Sciatic nerve (tissue), 2 donors: ENCODE data around the gene ATP2B2. TPM values are rescaled to one million over a fixed set of nuclear protein-coding genes. Genes with fewer than 3 reads are reported as not detected.
A peak's percentile ranks its signal among the peaks of the same experiment; 100 is the strongest.

Experiments used
- ATAC-seq: fragments of 200-7000 bp; cut with Tn5 transposase; one replicate; pipeline ENCODE4 v1.9.1; 2020; ENCODE audit warnings: mild to moderate bottlenecking, moderate library complexity
- DNase-seq: peaks from one replicate; pipeline ENCODE4 v3.0.0-alpha.2; 2020; ENCODE audit warnings: low spot score
- intact Hi-C: fragments of 100-400 bp; cut with DNase I; formaldehyde crosslinking; loops from one replicate; pipeline ENCODE4 v1.14.2; 2022
- total RNA-seq: library from RNA; stranded (reverse); fragmentation: NEBNext Ultra II Directional; extraction: Animal tissue kit (Norgen Biotek cat#: 25700); gene quantifications from one replicate; pipeline ENCODE4 v1.2.1, GENCODE V29; 2021
- donor health status: DM: no; HTN: no; CAD: no.
- donor health status: DM: no; HTN: no; CAD: no.

Gene ATP2B2
- total RNA-seq, 1 donor from 2014 or later: 1.4 TPM

GRCh38 chr3:10502185-10502880 lies 3.1 kb downstream of the ATP2B2 start:
- no peak for ATAC-seq
- intact Hi-C loops: no loop called here
- no peak for DNase-seq

DNA sequence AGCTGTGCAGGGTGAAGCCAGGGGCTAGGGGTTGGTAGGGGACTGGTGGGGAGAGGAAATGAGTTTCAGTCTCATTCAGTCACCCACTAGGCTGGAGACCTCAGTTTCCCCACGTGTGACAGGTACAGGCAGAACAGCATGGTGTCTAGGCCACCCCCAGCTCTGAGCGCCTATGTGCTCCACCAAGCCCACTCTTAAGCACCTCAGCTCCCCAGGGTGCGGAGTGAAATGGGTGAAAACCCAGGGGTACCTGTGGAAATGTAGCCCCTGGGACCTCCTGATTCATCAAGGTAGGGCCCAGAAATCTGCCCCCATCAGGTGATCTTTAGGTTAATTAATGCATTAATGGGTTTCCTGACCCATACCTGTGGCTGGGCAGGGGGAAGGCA lies 3.7 kb downstream of the ATP2B2 start:
- no peak for ATAC-seq
- intact Hi-C loops: no loop called here
- DNase-seq: no peak

DNA sequence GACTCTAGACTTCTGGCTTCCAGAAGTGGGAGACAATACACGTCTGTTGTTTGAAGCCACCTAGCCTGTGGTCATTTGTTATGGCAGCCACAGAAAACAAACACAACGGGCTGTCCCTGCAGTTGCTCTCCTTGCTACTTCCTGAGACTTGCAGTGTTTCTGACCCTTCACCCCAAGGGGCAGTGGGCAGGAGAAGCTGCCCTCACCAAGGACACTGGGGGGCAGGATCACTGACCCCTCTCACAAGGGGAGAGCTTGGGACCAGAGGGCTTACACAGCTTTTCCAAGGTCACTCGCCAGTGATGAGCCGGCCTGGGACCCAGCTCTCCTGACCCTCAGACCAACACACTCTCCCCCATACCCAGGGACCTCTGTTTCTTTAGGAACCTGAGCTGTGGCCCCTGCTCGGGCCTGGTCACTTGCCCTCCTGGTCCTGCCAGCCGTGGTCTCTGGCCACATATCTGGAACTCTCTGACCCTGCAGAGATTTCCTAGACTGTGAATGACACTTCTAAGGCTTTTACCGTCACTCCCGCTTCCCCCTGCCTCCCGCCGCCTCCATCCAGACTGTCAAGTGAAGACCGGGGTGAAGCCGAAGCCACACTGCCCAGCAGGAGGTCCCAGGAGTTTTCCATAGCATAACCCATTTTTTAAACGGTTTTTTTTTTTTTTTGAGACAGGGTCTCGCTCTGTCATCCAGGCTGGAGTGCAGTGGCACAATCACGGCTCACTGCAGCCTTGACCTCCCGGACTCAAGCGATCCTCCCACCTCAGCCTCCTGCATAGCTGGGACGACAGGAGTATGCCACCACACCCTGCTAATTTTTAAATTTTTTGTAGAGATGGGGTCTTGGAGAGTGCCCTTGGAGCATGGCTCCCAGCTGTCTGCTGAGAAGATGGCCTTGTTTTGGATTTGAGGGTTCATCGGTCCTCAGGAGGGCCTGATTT lies 4.4 kb downstream of the ATP2B2 start:
- ATAC-seq: no peak
- intact Hi-C loops: no loop called here
- DNase-seq: no peak

GRCh38 chr3:10498271-10498670 lies 7.1 kb downstream of the ATP2B2 start:
- intact Hi-C loops: no loop called here
- no peak for DNase-seq
- ATAC-seq: peak; percentile 10

DNA sequence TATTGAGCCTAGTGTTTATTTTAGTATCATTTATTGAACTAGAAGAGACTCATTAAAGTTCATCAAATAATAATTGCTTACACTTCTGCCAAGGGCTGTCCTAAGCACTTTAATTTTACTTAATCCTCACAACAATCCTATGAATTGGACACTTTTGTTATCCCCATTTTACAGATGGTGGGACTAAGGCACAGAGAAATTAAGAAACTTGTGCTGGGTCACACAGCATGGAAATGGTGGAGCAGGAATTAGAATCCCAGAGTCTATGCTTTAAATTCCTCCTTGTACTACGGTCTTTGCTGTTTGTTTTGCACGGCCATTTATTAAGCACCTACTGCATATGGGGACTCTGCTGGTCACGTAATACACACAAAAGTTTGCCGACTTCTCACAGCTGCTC lies 7.9 kb downstream of the ATP2B2 start:
- no peak for ATAC-seq
- intact Hi-C loops: no loop called here
- no peak for DNase-seq

GRCh38 chr3:10496121-10496863 lies 9.1 kb downstream of the ATP2B2 start:
- no peak for ATAC-seq
- no peak for DNase-seq
- intact Hi-C loops: no loop called here

GRCh38 chr3:10495614-10496013 lies 9.8 kb downstream of the ATP2B2 start:
- ATAC-seq: no peak
- intact Hi-C loops: no loop called here
- no peak for DNase-seq

- ATAC-seq (no peak), DNase-seq (no peak)
- intact Hi-C loops: no loop called here
Observed at GRCh38 chr3:10495003-10495402, 10.4 kb downstream of the ATP2B2 start.

DNA sequence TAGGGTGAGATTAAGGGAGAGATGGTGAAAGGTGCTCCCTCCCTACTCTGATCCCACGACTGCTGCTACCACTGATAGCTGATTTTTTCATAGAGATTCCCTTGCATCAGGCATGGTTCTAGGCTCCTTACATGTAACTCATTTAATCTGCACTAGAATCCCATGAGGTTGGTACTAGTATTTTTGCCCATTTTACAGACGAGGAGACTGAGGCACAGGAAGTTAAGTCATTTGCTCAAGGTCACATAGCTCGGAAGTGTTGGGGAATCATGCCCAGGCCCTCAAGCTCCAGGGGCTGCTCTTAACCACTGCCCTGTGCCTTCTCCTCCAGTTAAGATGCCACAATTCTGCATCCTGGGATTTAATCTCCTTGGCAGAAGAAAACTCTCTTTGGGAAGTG lies 11.2 kb downstream of the ATP2B2 start:
- DNase-seq (no peak), ATAC-seq (no peak)
- intact Hi-C loops: no loop called here

DNA sequence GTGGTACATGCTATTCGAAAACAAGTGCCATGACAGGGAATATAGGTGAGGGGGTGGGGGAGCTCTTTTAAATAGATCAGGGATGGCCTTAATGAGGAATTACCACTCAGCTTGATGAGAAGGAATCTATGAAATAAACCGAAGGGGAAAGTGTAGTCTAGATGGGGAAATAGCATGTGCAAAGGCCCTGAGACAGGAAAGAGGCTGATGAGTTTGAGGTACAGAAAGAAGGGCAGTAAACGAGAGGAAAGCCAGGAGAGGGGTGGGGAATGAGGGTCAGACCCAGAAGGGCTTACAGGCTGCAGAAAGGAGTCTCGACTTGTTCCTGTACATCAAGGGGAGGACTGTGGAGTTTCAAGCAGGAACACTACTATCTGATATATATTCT lies 12.2 kb downstream of the ATP2B2 start:
- intact Hi-C loops: no loop called here
- DNase-seq (no peak), ATAC-seq (no peak)

DNA sequence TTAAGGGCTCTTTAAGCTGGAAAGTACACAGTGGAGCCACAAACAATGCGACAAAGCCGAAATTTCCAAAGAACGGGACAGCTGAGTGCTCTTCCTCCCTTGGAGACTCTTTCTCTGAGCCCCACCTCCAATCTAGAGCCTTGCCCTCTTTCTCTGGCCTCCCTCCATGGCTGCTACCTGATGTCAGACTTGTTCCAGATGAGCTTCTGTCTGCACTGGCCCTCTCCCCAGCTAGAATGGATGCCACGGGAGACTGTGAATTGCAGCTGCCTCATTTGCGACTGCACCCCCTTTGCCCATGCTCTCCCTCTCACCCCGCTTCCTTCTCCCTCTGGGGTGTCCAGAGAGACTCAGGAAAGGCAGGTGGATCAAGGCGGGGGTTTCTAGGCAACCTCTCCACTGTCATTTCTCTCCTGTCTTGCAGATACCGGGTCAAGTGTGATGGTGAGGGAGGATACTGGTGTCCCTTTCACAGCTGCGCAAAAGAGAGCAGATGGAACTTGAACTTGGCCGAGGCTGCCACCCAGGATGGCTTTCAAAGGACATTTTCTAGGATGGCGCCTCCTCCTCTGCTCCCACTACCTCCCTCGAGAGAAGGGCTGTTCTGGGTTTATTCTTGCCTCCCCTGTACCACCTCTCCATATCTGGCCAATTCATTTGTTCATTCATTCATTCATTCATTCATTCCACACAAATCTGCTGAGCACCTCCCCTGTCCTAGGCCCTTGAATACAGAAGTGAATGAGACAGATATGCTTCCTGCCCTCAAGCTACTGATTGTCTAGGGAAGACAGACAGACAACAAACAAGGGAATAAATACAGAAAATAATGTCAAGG lies 12.8 kb downstream of the ATP2B2 start:
- intact Hi-C loops: no loop called here
- DNase-seq: no peak

DNA sequence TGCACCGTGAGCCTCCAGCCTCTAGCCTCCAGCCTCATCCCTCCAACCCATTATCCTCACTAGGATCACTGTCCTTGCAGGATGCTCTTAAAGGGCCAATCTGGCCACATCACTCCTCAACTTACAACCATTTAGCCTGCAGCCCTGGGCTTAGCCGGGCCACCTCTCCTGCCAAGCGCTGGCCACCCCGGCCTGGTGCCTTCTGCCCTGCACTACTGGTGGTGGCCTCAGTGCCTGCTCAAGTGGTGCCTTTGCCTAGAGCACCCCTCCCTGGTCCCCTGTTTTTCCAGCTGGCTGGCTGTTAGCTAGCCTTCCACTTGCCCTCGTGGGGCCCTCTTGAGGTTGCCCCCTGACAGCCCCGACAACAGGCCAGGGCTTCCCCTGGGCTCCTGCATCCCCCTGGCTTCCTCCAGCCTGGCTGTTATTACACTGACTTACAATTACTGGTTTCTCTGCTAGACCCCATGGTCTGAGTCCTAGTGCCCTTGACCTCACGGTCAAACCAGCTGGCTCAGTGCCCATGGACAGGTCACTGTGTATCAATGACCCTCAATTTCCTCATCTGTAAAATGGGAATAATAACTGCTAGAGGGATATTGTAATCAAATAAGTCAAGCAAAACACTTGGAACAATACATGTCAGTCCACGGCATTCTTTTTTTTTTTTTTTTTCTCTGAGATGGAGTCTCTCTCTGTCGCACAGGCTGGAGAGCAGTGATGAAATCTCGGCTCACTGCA lies 15.5 kb downstream of the ATP2B2 start:
- no peak for ATAC-seq
- DNase-seq: no peak
- intact Hi-C loops: no loop called here

More for the DNA sequence above, 12.8 kb downstream of the ATP2B2 start:
- ATAC-seq: no peak

GRCh38 chr3:10487988-10488633 lies 17.3 kb downstream of the ATP2B2 start:
- intact Hi-C loops: no loop called here
- ATAC-seq: no peak
- DNase-seq: no peak

GRCh38 chr3:10485806-10486205 lies 19.6 kb downstream of the ATP2B2 start:
- ATAC-seq (no peak), DNase-seq (no peak)
- intact Hi-C loops: no loop called here

DNA sequence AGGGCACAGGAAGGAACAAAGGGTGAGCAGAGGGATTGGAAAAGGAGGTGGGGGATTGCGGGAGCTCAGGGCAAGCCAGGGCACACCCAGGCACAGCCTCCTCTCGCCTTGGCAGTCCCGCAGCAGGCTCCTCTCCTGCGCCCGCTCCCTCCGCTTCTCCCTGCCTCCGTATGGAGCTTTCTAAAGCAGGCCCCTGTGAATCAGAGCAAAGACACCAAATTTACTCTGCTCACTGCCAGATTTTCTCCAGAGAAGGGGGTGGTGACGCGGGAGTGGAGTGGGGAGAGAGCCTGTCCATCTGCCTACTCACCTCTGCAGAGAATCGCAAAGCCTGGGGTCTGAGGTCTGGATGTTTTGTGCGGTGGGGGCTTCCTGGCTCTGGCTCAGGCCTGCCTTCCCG lies 20.0 kb downstream of the ATP2B2 start:
- DNase-seq (no peak), ATAC-seq (no peak)
- intact Hi-C loops: no loop called here

DNA sequence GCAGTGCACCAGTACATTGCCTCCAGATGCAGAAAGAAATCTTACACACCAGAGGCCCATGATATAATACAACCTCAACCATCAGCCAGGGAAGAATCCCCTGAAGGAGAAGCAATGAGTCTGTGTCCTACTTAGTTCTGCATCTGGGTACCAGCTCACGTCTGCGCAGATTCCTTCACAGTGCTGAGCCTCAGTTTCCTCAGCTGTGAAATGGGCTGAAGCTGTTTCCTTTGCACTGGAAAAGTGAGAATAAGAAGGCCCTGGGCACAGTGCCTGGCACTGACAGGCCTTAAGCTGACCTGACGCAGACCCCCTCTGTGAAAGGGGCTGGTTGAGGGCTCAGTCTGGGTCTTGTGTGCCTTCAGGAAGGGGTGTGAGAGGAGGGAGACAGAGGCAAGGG lies 20.7 kb downstream of the ATP2B2 start:
- ATAC-seq (no peak), DNase-seq (no peak)
- intact Hi-C loops: no loop called here

GRCh38 chr3:10483686-10484345 lies 21.6 kb downstream of the ATP2B2 start:
- no peak for DNase-seq
- no peak for ATAC-seq
- intact Hi-C loops: no loop called here
